ENCODE measurements around the gene SND1. TPM values are rescaled to one million over a fixed set of nuclear protein-coding genes. Genes with fewer than 3 reads are reported as not detected.

The SND1 gene
- total and polyA plus RNA-seq, 2 donors (not counting 1 experiment from before 2014, with no cell fraction given), result 44.4 to 165 TPM

- Histone ChIP-seq H3K27me3 (replicated peaks in 1 of 4; ENCODE audit: control extremely low read depth in 1 of 4, control insufficient read depth in 3 of 4, insufficient read depth in 4 of 4, low read length in 3 of 4) (no peaks in the 10 kb centered on the region), H3K4me2 (replicated peaks; ENCODE audit: low read depth, low read length, poor library complexity, severe bottlenecking) (no peak overlapping the region), H3K4me3 (ENCODE audit: control extremely low read depth in 1 of 5, extremely low read depth in 1 of 5, insufficient read depth in 1 of 5, low read depth in 2 of 5, low read length in 4 of 5) (no peak overlapping the region), H3K9ac (ENCODE audit: low read length) (no peak overlapping the region), H2AFZ (ENCODE audit: insufficient read depth, low read depth, low read length, poor library complexity, severe bottlenecking) (no peak overlapping the region), H3K4me1 (ENCODE audit: control insufficient read depth in 2 of 2, insufficient read depth in 2 of 2, low read length in 2 of 2) (peaks cover 6 to 8% of the 10 kb centered on the region in 2 donors), H3K9me3 (ENCODE audit: control extremely low read depth in 1 of 3, control insufficient read depth in 2 of 3, insufficient read depth in 1 of 3, low read length in 2 of 3) (no peaks in the 10 kb centered on the region), H4K20me1 (ENCODE audit: control insufficient read depth, insufficient read depth, low read length, poor library complexity, severe bottlenecking) (peaks cover 5% of the 10 kb centered on the region), H3K36me3 (replicated peaks in 1 of 2; ENCODE audit: control extremely low read depth in 1 of 2, control insufficient read depth in 1 of 2, extremely low read depth in 1 of 2, insufficient read depth in 2 of 2, low read length in 1 of 2) (peaks cover 0 to 8% of the 10 kb centered on the region in 2 experiments), H3K27ac (ENCODE audit: low read length in 2 of 2) (no peak overlapping the region), H3K79me2 (ENCODE audit: control insufficient read depth, insufficient read depth, low read length) (peaks cover 7% of the 10 kb centered on the region)
- DNase-seq (no peak), ATAC-seq (ENCODE audit: low read depth) (no peak)
- TF ChIP-seq EZH2 (IDR thresholded peaks at IDR 0.05; ENCODE audit: borderline replicate concordance, insufficient read depth, low read depth, low read length, poor library complexity, severe bottlenecking), result no peak
- TF ChIP-seq, protein P1, sequence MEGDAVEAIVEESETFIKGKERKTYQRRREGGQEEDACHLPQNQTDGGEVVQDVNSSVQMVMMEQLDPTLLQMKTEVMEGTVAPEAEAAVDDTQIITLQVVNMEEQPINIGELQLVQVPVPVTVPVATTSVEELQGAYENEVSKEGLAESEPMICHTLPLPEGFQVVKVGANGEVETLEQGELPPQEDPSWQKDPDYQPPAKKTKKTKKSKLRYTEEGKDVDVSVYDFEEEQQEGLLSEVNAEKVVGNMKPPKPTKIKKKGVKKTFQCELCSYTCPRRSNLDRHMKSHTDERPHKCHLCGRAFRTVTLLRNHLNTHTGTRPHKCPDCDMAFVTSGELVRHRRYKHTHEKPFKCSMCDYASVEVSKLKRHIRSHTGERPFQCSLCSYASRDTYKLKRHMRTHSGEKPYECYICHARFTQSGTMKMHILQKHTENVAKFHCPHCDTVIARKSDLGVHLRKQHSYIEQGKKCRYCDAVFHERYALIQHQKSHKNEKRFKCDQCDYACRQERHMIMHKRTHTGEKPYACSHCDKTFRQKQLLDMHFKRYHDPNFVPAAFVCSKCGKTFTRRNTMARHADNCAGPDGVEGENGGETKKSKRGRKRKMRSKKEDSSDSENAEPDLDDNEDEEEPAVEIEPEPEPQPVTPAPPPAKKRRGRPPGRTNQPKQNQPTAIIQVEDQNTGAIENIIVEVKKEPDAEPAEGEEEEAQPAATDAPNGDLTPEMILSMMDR (IDR thresholded peaks at IDR 0.05), result no peak
- H3K4me3 Mint-ChIP-seq, result no peak overlapping the region
- no peaks in the 10 kb centered on the region for H3K9me3 Mint-ChIP-seq (ENCODE audit: insufficient read depth)
- intact Hi-C loops (cut with micrococcal nuclease), result no loop called here
- H3K27me3 Mint-ChIP-seq, result no peaks in the 10 kb centered on the region
- H3K4me1 Mint-ChIP-seq, result peaks cover 17% of the 10 kb centered on the region
- ChIA-PET CTCF (interaction anchor here (0.7 kb wide), 1 partner anchor 152 kb away, joined by 3 read pairs; no protein-coding TSS in a partner anchor), POLR2A (no interaction called here)
- no peak overlapping the region for H3K27ac Mint-ChIP-seq
- no CpG with 5 or more reads among the region's 1 CpG for WGBS (ENCODE audit: insufficient coverage)
Observed at GRCh38 chr7:128057909-128058308, 405.9 kb downstream of the SND1 start.

- Histone ChIP-seq H3K9me3 (ENCODE audit: control extremely low read depth in 1 of 3, control insufficient read depth in 2 of 3, insufficient read depth in 1 of 3, low read length in 2 of 3) (no peaks in the 10 kb centered on the region), H3K4me1 (ENCODE audit: control insufficient read depth in 2 of 2, insufficient read depth in 2 of 2, low read length in 2 of 2) (peaks cover 5 to 6% of the 10 kb centered on the region in 2 donors), H3K27ac (ENCODE audit: low read length in 2 of 2) (no peak overlapping the region), H3K27me3 (replicated peaks in 1 of 4; ENCODE audit: control extremely low read depth in 1 of 4, control insufficient read depth in 3 of 4, insufficient read depth in 4 of 4, low read length in 3 of 4) (no peaks in the 10 kb centered on the region), H3K9ac (ENCODE audit: low read length) (no peak overlapping the region), H2AFZ (ENCODE audit: insufficient read depth, low read depth, low read length, poor library complexity, severe bottlenecking) (no peak overlapping the region), H3K79me2 (ENCODE audit: control insufficient read depth, insufficient read depth, low read length) (peaks cover 8% of the 10 kb centered on the region), H4K20me1 (ENCODE audit: control insufficient read depth, insufficient read depth, low read length, poor library complexity, severe bottlenecking) (peaks cover 5% of the 10 kb centered on the region), H3K4me3 (ENCODE audit: control extremely low read depth in 1 of 5, extremely low read depth in 1 of 5, insufficient read depth in 1 of 5, low read depth in 2 of 5, low read length in 4 of 5) (no peak overlapping the region), H3K36me3 (replicated peaks in 1 of 2; ENCODE audit: control extremely low read depth in 1 of 2, control insufficient read depth in 1 of 2, extremely low read depth in 1 of 2, insufficient read depth in 2 of 2, low read length in 1 of 2) (peaks cover 0 to 8% of the 10 kb centered on the region in 2 experiments), H3K4me2 (replicated peaks; ENCODE audit: low read depth, low read length, poor library complexity, severe bottlenecking) (no peak overlapping the region)
- Mint-ChIP-seq H3K4me3 (no peak overlapping the region), H3K4me1 (peaks cover 13% of the 10 kb centered on the region), H3K27ac (no peak overlapping the region), H3K9me3 (ENCODE audit: insufficient read depth) (no peaks in the 10 kb centered on the region), H3K27me3 (no peaks in the 10 kb centered on the region)
- POLR2A ChIA-PET, result no interaction called here
- intact Hi-C loops (cut with micrococcal nuclease), result no loop called here
- ATAC-seq (ENCODE audit: low read depth) (no peak), DNase-seq (no peak)
- CTCF ChIA-PET, result interaction anchor here (1.6 kb wide), 1 partner anchor 150 kb away, joined by 3 read pairs; no protein-coding TSS in a partner anchor
- 93% methylated on average over 5 of the region's 7 CpGs for WGBS (ENCODE audit: insufficient coverage)
- TF ChIP-seq EZH2 (IDR thresholded peaks at IDR 0.05; ENCODE audit: borderline replicate concordance, insufficient read depth, low read depth, low read length, poor library complexity, severe bottlenecking), result no peak
- TF ChIP-seq, protein P1 (IDR thresholded peaks at IDR 0.05), result no peak
Observed at GRCh38 chr7:128059143-128059988, 407.4 kb downstream of the SND1 start.

All from B cell (primary cell).